ENCODE data around the gene SLC45A2.

DNA sequence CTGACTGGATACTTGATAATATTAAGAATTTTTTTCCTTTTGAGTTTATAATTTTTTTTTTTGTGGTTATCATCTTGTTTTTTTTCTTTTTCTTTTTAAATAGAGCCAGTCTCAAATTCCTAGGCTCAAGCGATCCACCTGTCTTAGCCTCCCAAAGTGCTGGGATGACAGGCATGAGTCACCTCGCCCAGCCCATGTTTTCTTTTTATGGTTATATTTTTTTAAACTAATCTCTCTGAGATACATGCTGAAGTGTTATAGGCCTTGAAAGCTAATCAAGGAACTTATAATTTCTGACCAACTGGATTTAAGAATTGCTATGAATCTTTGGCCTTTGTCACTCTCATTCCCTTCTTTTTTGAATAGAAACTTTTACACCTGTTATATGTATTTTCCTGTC, 30.1 kb upstream of the SLC45A2 start:
- TF ChIP-seq, protein P1, sequence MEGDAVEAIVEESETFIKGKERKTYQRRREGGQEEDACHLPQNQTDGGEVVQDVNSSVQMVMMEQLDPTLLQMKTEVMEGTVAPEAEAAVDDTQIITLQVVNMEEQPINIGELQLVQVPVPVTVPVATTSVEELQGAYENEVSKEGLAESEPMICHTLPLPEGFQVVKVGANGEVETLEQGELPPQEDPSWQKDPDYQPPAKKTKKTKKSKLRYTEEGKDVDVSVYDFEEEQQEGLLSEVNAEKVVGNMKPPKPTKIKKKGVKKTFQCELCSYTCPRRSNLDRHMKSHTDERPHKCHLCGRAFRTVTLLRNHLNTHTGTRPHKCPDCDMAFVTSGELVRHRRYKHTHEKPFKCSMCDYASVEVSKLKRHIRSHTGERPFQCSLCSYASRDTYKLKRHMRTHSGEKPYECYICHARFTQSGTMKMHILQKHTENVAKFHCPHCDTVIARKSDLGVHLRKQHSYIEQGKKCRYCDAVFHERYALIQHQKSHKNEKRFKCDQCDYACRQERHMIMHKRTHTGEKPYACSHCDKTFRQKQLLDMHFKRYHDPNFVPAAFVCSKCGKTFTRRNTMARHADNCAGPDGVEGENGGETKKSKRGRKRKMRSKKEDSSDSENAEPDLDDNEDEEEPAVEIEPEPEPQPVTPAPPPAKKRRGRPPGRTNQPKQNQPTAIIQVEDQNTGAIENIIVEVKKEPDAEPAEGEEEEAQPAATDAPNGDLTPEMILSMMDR (IDR thresholded peaks at IDR 0.05; ENCODE audit: low read length), result no peak
- TF ChIP-seq EZH2 (IDR thresholded peaks at IDR 0.05; ENCODE audit: borderline replicate concordance, low read length), result no peak

Measured in OCI-LY1 (cell line).